22Rv1 (cell line): ENCODE data around the gene MIPEP.

Source experiments
- ZFX ChIP-seq: fragments of 450-650 bp; IDR thresholded peaks from 2 replicates; pipeline ENCODE4 v1.6.1; 2017; ENCODE audit warnings: antibody characterized with exemption, borderline replicate concordance
- TF ChIP-seq, protein P1 (sequence below): fragments of 450-650 bp; IDR thresholded peaks from 2 replicates; pipeline ENCODE4 v1.5.1; 2017; ENCODE audit warnings: mild to moderate bottlenecking

DNA sequence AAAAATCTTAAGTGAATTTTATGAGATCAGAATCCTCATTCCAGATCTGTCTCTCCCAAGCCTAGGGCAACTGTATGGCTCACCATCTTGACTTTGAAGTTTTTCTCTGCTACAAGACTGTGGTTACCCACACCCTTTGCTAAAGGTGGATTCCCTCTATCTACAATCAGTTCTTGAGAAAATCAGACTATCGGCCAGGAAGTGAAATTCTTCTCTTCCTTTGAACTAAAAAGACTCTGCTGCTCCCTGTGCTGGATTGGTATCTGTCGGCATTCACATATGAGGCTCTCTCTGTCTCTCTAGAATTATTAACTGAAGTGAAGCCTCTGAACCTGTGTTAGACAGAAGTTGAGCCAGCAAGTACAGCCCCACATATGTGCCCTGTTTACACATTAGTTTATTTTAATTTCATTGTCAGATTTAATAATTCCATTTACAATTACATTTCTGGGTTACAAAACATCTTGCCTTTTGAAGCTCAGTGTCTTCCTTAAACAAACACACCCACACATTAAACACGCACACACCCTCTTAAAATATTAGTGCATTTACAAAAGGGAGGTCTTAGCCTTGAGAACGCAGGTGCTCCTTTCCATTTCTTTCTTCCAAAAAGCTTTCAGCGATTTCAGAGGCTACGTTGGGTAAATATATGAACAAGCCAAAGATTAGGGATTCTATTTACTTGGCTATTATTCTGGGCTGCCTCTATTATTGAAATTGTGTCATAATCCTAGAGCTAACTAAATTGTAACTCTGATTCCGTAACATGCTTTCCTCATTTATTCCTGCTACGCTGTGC, 145.7 kb downstream of the MIPEP start:
- TF ChIP-seq, protein P1, sequence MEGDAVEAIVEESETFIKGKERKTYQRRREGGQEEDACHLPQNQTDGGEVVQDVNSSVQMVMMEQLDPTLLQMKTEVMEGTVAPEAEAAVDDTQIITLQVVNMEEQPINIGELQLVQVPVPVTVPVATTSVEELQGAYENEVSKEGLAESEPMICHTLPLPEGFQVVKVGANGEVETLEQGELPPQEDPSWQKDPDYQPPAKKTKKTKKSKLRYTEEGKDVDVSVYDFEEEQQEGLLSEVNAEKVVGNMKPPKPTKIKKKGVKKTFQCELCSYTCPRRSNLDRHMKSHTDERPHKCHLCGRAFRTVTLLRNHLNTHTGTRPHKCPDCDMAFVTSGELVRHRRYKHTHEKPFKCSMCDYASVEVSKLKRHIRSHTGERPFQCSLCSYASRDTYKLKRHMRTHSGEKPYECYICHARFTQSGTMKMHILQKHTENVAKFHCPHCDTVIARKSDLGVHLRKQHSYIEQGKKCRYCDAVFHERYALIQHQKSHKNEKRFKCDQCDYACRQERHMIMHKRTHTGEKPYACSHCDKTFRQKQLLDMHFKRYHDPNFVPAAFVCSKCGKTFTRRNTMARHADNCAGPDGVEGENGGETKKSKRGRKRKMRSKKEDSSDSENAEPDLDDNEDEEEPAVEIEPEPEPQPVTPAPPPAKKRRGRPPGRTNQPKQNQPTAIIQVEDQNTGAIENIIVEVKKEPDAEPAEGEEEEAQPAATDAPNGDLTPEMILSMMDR, result no peak
- TF ChIP-seq ZFX, result no peak
